T-helper 1 cell treated with Interleukin-12 subunit alpha and Interleukin-12 subunit beta and Interleukin-4 antibody, amounts not matched to agents 30 ng/mL and 1 ng/mL, for 36 hours (primary cell): ENCODE results near the gene TAS2R30. TPM values are rescaled to one million over a fixed set of nuclear protein-coding genes. Genes with fewer than 3 reads are reported as not detected.

Experiments used
- intact Hi-C: fragments of 100-400 bp; cut with micrococcal nuclease; formaldehyde crosslinking; loops from one replicate; pipeline ENCODE4 v1.15.1; 2024
- total RNA-seq: library from RNA; stranded (reverse); gene quantifications from 2 replicates; pipeline ENCODE4 v1.2.3, GENCODE V29; 2022

TAS2R30 gene
- total RNA-seq, result 4.2 and 5.4 TPM in 2 replicates

- intact Hi-C loops, result no loop called here
These were observed at the start of gene TAS2R30 for GRCh38 chr12:11134305-11134704. TAS2R30 (minus strand) TSS chr12:11134644; CDS start chr12:11134244, 400 bp downstream.

GRCh38 chr12:11183011-11183410 is 48.6 kb upstream of the TAS2R30 start:
- intact Hi-C loops, result no loop called here

GRCh38 chr12:11182529-11182928 is 48.1 kb upstream of the TAS2R30 start:
- intact Hi-C loops, result no loop called here

- intact Hi-C loops, result loop anchor here (10.0 kb wide), 2 partner anchors 93 to 587 kb away; no protein-coding TSS in a partner anchor
These were observed 43.8 kb upstream of the TAS2R30 start for GRCh38 chr12:11178250-11178649.

GRCh38 chr12:11174022-11174421 is 39.6 kb upstream of the TAS2R30 start:
- intact Hi-C loops, result loop anchor here (5.0 to 10.0 kb wide), 3 partner anchors 89 to 1307 kb away; partner anchors contain the start of gene CLEC2B

GRCh38 chr12:11171969-11172675 is 37.7 kb upstream of the TAS2R30 start:
- intact Hi-C loops, result loop anchor here (1.0 to 10.0 kb wide), 17 partner anchors 27 to 1828 kb away; partner anchors contain the start of genes BORCS5, CLEC2B, ETV6 and GABARAPL1

GRCh38 chr12:11171145-11171968 is 36.9 kb upstream of the TAS2R30 start, which contains the start of gene SMIM10L1:
SMIM10L1 (plus strand) TSS chr12:11171194; CDS start chr12:11171357, 163 bp downstream.
- intact Hi-C loops, result loop anchor here (1.0 to 10.0 kb wide), 17 partner anchors 28 to 1829 kb away; partner anchors contain the start of genes BORCS5, CLEC2B, ETV6 and GABARAPL1

GRCh38 chr12:11170810-11171144 is 36.3 kb upstream of the TAS2R30 start:
- intact Hi-C loops, result loop anchor here (1.0 to 10.0 kb wide), 17 partner anchors 29 to 1830 kb away; partner anchors contain the start of genes BORCS5, CLEC2B, ETV6 and GABARAPL1

GRCh38 chr12:11166300-11166699 is 31.9 kb upstream of the TAS2R30 start:
- intact Hi-C loops, result no loop called here

GRCh38 chr12:11164384-11164783 is 29.9 kb upstream of the TAS2R30 start:
- intact Hi-C loops, result no loop called here

GRCh38 chr12:11162502-11162901 is 28.1 kb upstream of the TAS2R30 start:
- intact Hi-C loops, result no loop called here

- intact Hi-C loops, result no loop called here
These were observed 24.5 kb upstream of the TAS2R30 start for GRCh38 chr12:11158885-11159444.

GRCh38 chr12:11154400-11154925 is 20.0 kb upstream of the TAS2R30 start:
- intact Hi-C loops, result no loop called here

- intact Hi-C loops, result no loop called here
These were observed 18.3 kb upstream of the TAS2R30 start for GRCh38 chr12:11152725-11153124.

GRCh38 chr12:11150832-11151231 is 16.4 kb upstream of the TAS2R30 start:
- intact Hi-C loops, result no loop called here

- intact Hi-C loops, result no loop called here
These were observed 13.0 kb upstream of the TAS2R30 start for GRCh38 chr12:11147420-11147819.

GRCh38 chr12:11144297-11144696 is 9.9 kb upstream of the TAS2R30 start:
- intact Hi-C loops, result no loop called here

- intact Hi-C loops, result no loop called here
These were observed 8.9 kb upstream of the TAS2R30 start for GRCh38 chr12:11143352-11143751.

GRCh38 chr12:11136075-11136474 is 1.6 kb upstream of the TAS2R30 start:
- intact Hi-C loops, result no loop called here

- intact Hi-C loops, result no loop called here
These were observed 628 bp downstream of the TAS2R30 start for GRCh38 chr12:11133816-11134215.

GRCh38 chr12:11133162-11133561 is 1.3 kb downstream of the TAS2R30 start:
- intact Hi-C loops, result no loop called here
